OCI-LY3 (cell line): ENCODE measurements around the gene DSCAM.

Experiments used
- H2AFZ ChIP-seq: fragments of 200-600, 300-600 bp; shearing (Covaris generic); 2 replicates; pipeline ENCODE4 v1.6.0; 2014; ENCODE audit warnings: antibody characterized with exemption, low read depth, low read length
- H3K27ac ChIP-seq: fragments of 200-600, 300-600 bp; sonication (generic); 2 replicates; pipeline ENCODE4 v1.5.1; 2014; ENCODE audit warnings: mild to moderate bottlenecking, low read length, moderate library complexity, mixed read lengths
- H3K27me3 ChIP-seq: fragments of 200-600, 300-600 bp; sonication (generic); 2 replicates; pipeline ENCODE4 v1.6.1; 2014; ENCODE audit warnings: low read depth, low read length, mixed read lengths
- H3K36me3 ChIP-seq: fragments of 200-600, 300-600 bp; sonication (generic); replicated peaks from 2 replicates; pipeline ENCODE3; 2014; ENCODE audit warnings: low read depth, low read length, mixed read lengths
- H3K4me1 ChIP-seq: fragments of 300-600, 200-600 bp; sonication (generic); 2 replicates; pipeline ENCODE4 v1.6.1; 2014; ENCODE audit warnings: low read length, mixed read lengths
- H3K4me2 ChIP-seq: fragments of 200-600, 300-600 bp; sonication (generic); 2 replicates; pipeline ENCODE4 v1.6.1; 2014; ENCODE audit warnings: low read length, mixed read lengths
- H3K4me3 ChIP-seq: fragments of 300-600, 200-600 bp; sonication (generic); 2 replicates; pipeline ENCODE4 v1.5.1; 2014; ENCODE audit warnings: antibody characterized with exemption, mild to moderate bottlenecking, low read length, moderate library complexity
- H3K79me2 ChIP-seq: fragments of 300-600, 200-600 bp; shearing (Covaris generic); 2 replicates; pipeline ENCODE4 v1.6.1; 2014; ENCODE audit warnings: mild to moderate bottlenecking, low read length, mixed read lengths
- H3K9ac ChIP-seq: fragments of 300-600, 200-600 bp; shearing (Covaris generic); 2 replicates; pipeline ENCODE4 v1.6.0; 2014; ENCODE audit warnings: mild to moderate bottlenecking, low read length, moderate library complexity
- H3K9me3 ChIP-seq: fragments of 200-600, 300-600 bp; shearing (Covaris generic); 2 replicates; pipeline ENCODE4 v1.6.1; 2014; ENCODE audit warnings: low read length, mixed read lengths; ENCODE audit not compliant: insufficient read depth
- H4K20me1 ChIP-seq: fragments of 200-600, 300-600 bp; sonication (generic); 2 replicates; pipeline ENCODE4 v1.6.1; 2016; ENCODE audit warnings: low read length, mixed read lengths; ENCODE audit not compliant: insufficient read depth
- EZH2phosphoT487 ChIP-seq: fragments of 200-600 bp; shearing (Covaris generic); IDR thresholded peaks from 2 replicates; pipeline ENCODE4 v1.6.1; 2018; ENCODE audit warnings: antibody characterized with exemption, mixed run types, low read depth
- TF ChIP-seq, protein P1 (sequence below): fragments of 200-600, 300-600 bp; sonication (generic); IDR thresholded peaks from 2 replicates; pipeline ENCODE4 v1.5.1; 2014; ENCODE audit warnings: antibody characterized with exemption, low read length, low read depth

The DSCAM gene

DNA sequence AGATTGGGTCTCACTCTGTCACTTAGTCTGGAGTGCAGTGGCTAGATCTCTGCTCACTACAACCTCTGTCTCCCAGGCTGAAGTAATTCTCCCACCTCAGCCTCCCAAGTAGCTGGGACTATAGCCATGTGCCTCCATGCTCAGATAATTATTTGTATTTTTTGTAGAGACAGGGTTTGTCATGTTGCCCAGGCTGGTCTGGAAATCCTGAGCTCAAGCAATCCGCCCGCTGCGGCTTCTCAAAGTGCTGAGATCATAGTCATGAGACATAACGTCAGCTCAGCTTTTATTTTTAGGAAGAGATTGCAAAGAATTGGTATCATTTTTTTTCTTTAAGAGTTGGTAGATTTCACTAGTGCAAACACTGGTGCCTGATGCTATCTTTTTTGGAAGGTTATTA is 244.9 kb downstream of the DSCAM start:
- Histone ChIP-seq H3K4me3 (no peak overlapping the region), H3K36me3 (no peaks in the 10 kb centered on the region), H2AFZ (no peak overlapping the region), H3K9me3 (no peaks in the 10 kb centered on the region), H3K27me3 (no peaks in the 10 kb centered on the region), H3K4me2 (no peak overlapping the region), H3K79me2 (no peaks in the 10 kb centered on the region), H3K4me1 (no peaks in the 10 kb centered on the region), H3K9ac (no peak overlapping the region), H3K27ac (no peak overlapping the region), H4K20me1 (no peaks in the 10 kb centered on the region)
- no peak for TF ChIP-seq EZH2phosphoT487
- TF ChIP-seq, protein P1, sequence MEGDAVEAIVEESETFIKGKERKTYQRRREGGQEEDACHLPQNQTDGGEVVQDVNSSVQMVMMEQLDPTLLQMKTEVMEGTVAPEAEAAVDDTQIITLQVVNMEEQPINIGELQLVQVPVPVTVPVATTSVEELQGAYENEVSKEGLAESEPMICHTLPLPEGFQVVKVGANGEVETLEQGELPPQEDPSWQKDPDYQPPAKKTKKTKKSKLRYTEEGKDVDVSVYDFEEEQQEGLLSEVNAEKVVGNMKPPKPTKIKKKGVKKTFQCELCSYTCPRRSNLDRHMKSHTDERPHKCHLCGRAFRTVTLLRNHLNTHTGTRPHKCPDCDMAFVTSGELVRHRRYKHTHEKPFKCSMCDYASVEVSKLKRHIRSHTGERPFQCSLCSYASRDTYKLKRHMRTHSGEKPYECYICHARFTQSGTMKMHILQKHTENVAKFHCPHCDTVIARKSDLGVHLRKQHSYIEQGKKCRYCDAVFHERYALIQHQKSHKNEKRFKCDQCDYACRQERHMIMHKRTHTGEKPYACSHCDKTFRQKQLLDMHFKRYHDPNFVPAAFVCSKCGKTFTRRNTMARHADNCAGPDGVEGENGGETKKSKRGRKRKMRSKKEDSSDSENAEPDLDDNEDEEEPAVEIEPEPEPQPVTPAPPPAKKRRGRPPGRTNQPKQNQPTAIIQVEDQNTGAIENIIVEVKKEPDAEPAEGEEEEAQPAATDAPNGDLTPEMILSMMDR = no peak

DNA sequence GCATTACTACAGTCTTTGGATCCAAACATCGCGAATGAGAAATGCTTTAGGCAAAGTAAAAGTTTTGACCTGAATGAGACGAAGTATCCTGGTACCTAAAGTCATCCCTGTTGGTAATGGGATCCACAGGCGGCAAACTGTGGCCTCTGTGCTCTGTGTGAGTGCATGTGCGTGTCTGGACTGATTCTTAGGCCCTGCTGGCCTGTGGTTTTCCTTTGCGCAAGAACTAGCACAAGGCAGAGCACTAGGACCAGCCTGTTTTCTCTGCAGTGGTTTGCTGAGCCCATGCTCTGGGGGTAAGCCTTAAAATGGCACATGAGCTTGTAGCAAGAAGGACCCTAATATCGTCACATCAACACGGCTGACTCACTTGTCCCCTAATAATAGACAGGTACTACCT is 251.2 kb downstream of the DSCAM start:
- no peak overlapping the region for H3K4me3 ChIP-seq
- no peaks in the 10 kb centered on the region for H4K20me1 ChIP-seq
- no peak overlapping the region for H2AFZ ChIP-seq
- H3K9ac ChIP-seq = no peak overlapping the region
- H3K27ac ChIP-seq = no peak overlapping the region
- H3K36me3 ChIP-seq = no peaks in the 10 kb centered on the region
- H3K4me2 ChIP-seq = no peak overlapping the region
- H3K9me3 ChIP-seq = no peaks in the 10 kb centered on the region
- H3K4me1 ChIP-seq = no peaks in the 10 kb centered on the region
- H3K27me3 ChIP-seq = no peaks in the 10 kb centered on the region
- TF ChIP-seq, protein P1 = no peak
- no peak for TF ChIP-seq EZH2phosphoT487
- H3K79me2 ChIP-seq = no peaks in the 10 kb centered on the region

DNA sequence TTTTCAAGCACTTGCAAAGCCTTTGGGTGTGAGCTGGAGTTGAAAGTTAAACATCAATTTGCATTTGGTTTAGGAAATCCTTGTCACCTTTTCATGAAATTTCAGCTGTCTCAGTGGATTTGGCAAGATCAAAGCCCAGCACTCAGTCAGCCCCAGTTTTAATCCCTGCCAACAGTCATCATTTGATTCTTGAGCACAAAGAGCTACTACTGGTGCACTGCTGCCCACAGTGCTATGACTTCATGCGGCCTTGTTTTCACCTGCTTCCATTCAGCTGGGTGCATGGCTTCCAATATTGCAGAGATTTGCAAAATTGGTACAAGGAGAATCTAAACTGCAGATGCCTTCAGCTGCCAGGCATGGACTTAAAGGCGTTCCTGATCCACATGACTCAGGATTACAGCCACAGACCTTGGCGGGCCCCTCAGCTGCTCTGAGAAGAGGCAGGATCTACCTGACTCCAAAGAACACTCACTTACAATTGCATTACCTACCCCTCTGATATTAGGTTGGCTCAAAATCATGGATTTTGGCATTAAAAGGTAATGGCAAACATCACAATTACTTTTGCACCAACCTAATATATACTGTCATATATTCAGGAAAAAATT is 259.1 kb downstream of the DSCAM start:
- Histone ChIP-seq H3K4me1 (no peaks in the 10 kb centered on the region), H2AFZ (no peak overlapping the region), H3K4me2 (no peak overlapping the region), H3K4me3 (no peak overlapping the region), H3K27ac (no peak overlapping the region), H3K9me3 (no peaks in the 10 kb centered on the region), H4K20me1 (no peaks in the 10 kb centered on the region), H3K36me3 (no peaks in the 10 kb centered on the region), H3K27me3 (no peaks in the 10 kb centered on the region), H3K79me2 (no peaks in the 10 kb centered on the region), H3K9ac (no peak overlapping the region)
- TF ChIP-seq EZH2phosphoT487 = no peak

DNA sequence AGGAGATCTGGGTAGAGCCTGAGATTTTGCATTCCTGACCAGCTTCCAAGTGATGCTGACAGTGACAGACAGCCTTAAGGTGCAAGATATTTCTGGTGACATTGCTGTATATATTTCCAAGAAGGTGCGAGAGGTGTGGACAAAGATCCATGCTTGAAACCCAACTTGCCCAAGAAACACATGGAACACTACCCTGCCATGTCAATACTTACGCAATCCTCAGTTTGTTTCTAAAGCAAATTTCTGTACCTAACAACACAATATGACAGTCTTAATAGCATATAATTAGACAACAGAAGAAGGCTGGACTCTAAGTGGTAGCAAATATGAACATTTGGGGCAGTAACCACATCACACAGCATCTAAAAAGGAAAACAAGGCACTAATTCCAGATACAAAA is 260.4 kb downstream of the DSCAM start:
- no peak for TF ChIP-seq EZH2phosphoT487
- TF ChIP-seq, protein P1 = no peak
- Histone ChIP-seq H3K9me3 (no peaks in the 10 kb centered on the region), H3K79me2 (no peaks in the 10 kb centered on the region), H3K27me3 (no peaks in the 10 kb centered on the region), H3K27ac (no peak overlapping the region), H2AFZ (no peak overlapping the region), H3K4me1 (no peaks in the 10 kb centered on the region), H4K20me1 (no peaks in the 10 kb centered on the region), H3K36me3 (no peaks in the 10 kb centered on the region), H3K9ac (no peak overlapping the region), H3K4me3 (no peak overlapping the region), H3K4me2 (no peak overlapping the region)
